ENCODE measurements around the gene COL8A1. TPM values are rescaled to one million over a fixed set of nuclear protein-coding genes. Genes with fewer than 3 reads are reported as not detected.

The COL8A1 gene
- polyA plus RNA-seq, 3 donors: not detected

GRCh38 chr3:99741588-99741987, 103.2 kb downstream of the COL8A1 start:
- H3K4me2 ChIP-seq (replicated peaks; ENCODE audit: extremely low read depth, low read length, poor library complexity, severe bottlenecking): no peak overlapping the region
- no peaks in the 10 kb centered on the region for H3K4me1 Mint-ChIP-seq
- H3K27me3 ChIP-seq (ENCODE audit: control insufficient read depth in 2 of 2, insufficient read depth in 2 of 2, low read length in 2 of 2): no peaks in the 10 kb centered on the region
- H3K36me3 Mint-ChIP-seq: no peaks in the 10 kb centered on the region
- no peak overlapping the region for H3K4me3 ChIP-seq (replicated peaks in 1 of 3; ENCODE audit: low read depth in 2 of 3, low read length in 3 of 3)
- intact Hi-C loops (cut with micrococcal nuclease): no loop called here
- H3K27me3 Mint-ChIP-seq (ENCODE audit: low read depth in 3 of 3): peaks cover 1 to 6% (median 3%) of the 10 kb centered on the region in 3 donors
- H3K79me2 ChIP-seq (ENCODE audit: insufficient read depth, low read length): no peaks in the 10 kb centered on the region
- no peak overlapping the region for H3K27ac Mint-ChIP-seq
- WGBS (ENCODE audit: insufficient coverage): 94% methylated on average over 2 of the region's 2 CpGs
- H3K4me1 ChIP-seq (ENCODE audit: control insufficient read depth in 1 of 2, insufficient read depth in 2 of 2, low read length in 2 of 2): no peaks in the 10 kb centered on the region
- H3K9ac ChIP-seq (ENCODE audit: insufficient read depth, low read length, poor library complexity, severe bottlenecking): no peak overlapping the region
- H4K20me1 ChIP-seq (ENCODE audit: insufficient read depth, low read length): no peaks in the 10 kb centered on the region
- no peaks in the 10 kb centered on the region for H3K36me3 ChIP-seq (replicated peaks in 1 of 2; ENCODE audit: control insufficient read depth in 1 of 2, insufficient read depth in 2 of 2, low read length in 2 of 2)
- no peak for DNase-seq
- TF ChIP-seq, protein P1, sequence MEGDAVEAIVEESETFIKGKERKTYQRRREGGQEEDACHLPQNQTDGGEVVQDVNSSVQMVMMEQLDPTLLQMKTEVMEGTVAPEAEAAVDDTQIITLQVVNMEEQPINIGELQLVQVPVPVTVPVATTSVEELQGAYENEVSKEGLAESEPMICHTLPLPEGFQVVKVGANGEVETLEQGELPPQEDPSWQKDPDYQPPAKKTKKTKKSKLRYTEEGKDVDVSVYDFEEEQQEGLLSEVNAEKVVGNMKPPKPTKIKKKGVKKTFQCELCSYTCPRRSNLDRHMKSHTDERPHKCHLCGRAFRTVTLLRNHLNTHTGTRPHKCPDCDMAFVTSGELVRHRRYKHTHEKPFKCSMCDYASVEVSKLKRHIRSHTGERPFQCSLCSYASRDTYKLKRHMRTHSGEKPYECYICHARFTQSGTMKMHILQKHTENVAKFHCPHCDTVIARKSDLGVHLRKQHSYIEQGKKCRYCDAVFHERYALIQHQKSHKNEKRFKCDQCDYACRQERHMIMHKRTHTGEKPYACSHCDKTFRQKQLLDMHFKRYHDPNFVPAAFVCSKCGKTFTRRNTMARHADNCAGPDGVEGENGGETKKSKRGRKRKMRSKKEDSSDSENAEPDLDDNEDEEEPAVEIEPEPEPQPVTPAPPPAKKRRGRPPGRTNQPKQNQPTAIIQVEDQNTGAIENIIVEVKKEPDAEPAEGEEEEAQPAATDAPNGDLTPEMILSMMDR (IDR thresholded peaks at IDR 0.05): no peak
- no peak overlapping the region for H3K27ac ChIP-seq (ENCODE audit: low read depth in 1 of 2, low read length in 2 of 2)
- H2AFZ ChIP-seq (ENCODE audit: insufficient read depth, low read depth, low read length, poor library complexity, severe bottlenecking): no peak overlapping the region
- peaks cover 4 to 19% (median 11%) of the 10 kb centered on the region in 7 donors for H3K9me3 Mint-ChIP-seq
- peaks cover 5 to 10% of the 10 kb centered on the region in 2 donors for H3K9me3 ChIP-seq (replicated peaks in 1 of 2; ENCODE audit: control insufficient read depth in 1 of 2, insufficient read depth in 1 of 2, low read length in 2 of 2)
- H3K4me3 Mint-ChIP-seq: no peak overlapping the region

DNA sequence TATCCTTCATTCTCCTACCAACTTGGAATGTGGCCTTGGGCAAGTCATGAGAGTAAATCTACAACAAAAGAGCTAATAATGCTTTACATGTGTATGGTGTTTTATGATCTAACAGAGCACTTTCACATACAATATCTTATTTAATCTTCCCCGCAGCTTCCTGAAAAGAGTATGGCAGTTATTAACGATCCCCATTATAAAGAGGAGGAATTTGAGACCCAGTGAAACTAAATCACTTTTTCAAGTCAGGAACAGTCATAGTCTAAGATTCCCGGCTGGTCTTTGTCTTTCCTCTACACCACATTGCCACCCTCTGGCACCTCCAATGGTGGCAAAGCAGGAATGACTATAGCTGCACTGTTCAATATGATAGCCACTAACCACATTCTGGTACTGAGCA, 109.5 kb downstream of the COL8A1 start:
- Histone ChIP-seq H3K9ac (ENCODE audit: insufficient read depth, low read length, poor library complexity, severe bottlenecking) (no peak overlapping the region), H3K36me3 (replicated peaks in 1 of 2; ENCODE audit: control insufficient read depth in 1 of 2, insufficient read depth in 2 of 2, low read length in 2 of 2) (no peaks in the 10 kb centered on the region), H3K4me2 (replicated peaks; ENCODE audit: extremely low read depth, low read length, poor library complexity, severe bottlenecking) (no peak overlapping the region), H4K20me1 (ENCODE audit: insufficient read depth, low read length) (no peaks in the 10 kb centered on the region), H3K79me2 (ENCODE audit: insufficient read depth, low read length) (no peaks in the 10 kb centered on the region), H3K9me3 (replicated peaks in 1 of 2; ENCODE audit: control insufficient read depth in 1 of 2, insufficient read depth in 1 of 2, low read length in 2 of 2) (no peaks in the 10 kb centered on the region), H3K27me3 (ENCODE audit: control insufficient read depth in 2 of 2, insufficient read depth in 2 of 2, low read length in 2 of 2) (no peaks in the 10 kb centered on the region), H3K4me3 (replicated peaks in 1 of 3; ENCODE audit: low read depth in 2 of 3, low read length in 3 of 3) (no peak overlapping the region), H2AFZ (ENCODE audit: insufficient read depth, low read depth, low read length, poor library complexity, severe bottlenecking) (no peak overlapping the region), H3K27ac (ENCODE audit: low read depth in 1 of 2, low read length in 2 of 2) (no peak overlapping the region), H3K4me1 (ENCODE audit: control insufficient read depth in 1 of 2, insufficient read depth in 2 of 2, low read length in 2 of 2) (no peaks in the 10 kb centered on the region)
- H3K4me3 Mint-ChIP-seq: no peak overlapping the region
- no peaks in the 10 kb centered on the region for H3K36me3 Mint-ChIP-seq
- H3K4me1 Mint-ChIP-seq: no peaks in the 10 kb centered on the region
- H3K27me3 Mint-ChIP-seq (ENCODE audit: low read depth in 3 of 3): peaks cover 0 to 3% (median 2%) of the 10 kb centered on the region in 3 donors
- no peak for DNase-seq
- no peak overlapping the region for H3K27ac Mint-ChIP-seq
- intact Hi-C loops (cut with micrococcal nuclease): no loop called here
- H3K9me3 Mint-ChIP-seq: peaks cover 0 to 3% (median 0%) of the 10 kb centered on the region in 7 donors
- TF ChIP-seq, protein P1 (IDR thresholded peaks at IDR 0.05): no peak
- WGBS (ENCODE audit: insufficient coverage): no CpG with 5 or more reads among the region's 3 CpGs
